Measurements from ENCODE around the gene BTLA.

- TF ChIP-seq CTCF (IDR thresholded peaks at IDR 0.05; ENCODE audit: low read length) (no peak), EZH2 (optimal IDR thresholded peaks at IDR 0.05; ENCODE audit: low read depth, low read length) (no peak)
Measured at GRCh38 chr3:112497897-112498548, 1.2 kb downstream of the BTLA start.
